HL-60 (cell line): ENCODE data around the gene AP1S3.
A peak's percentile ranks its signal among the peaks of the same experiment; 100 is the strongest.

ENCODE experiments used
- DNase-seq, 2 experiments: peaks; one replicate each; pipeline ENCODE4 v3.0.0-alpha.2; 2010 to 2020; ENCODE audit warnings: low read depth in 1 of 2, low spot score in 1 of 2
- H3K27ac ChIP-seq: fragments of 250-450 bp; sonication (Bioruptor Pico); replicated peaks from 2 replicates; pipeline ENCODE4 v1.5.1; 2020; ENCODE audit warnings: mild to moderate bottlenecking, moderate library complexity
- H3K27me3 ChIP-seq: fragments of 250-450 bp; sonication (Bioruptor Pico); 2 replicates; pipeline ENCODE4 v1.5.1; 2021; ENCODE audit warnings: mild to moderate bottlenecking, moderate library complexity; ENCODE audit not compliant: insufficient read depth, poor library complexity, severe bottlenecking
- H3K4me3 ChIP-seq: replicated peaks from 2 replicates; pipeline ENCODE4 v1.5.1; 2011; ENCODE audit warnings: mild to moderate bottlenecking, control low read depth, low read length; ENCODE audit not compliant: insufficient read depth
- GABPA ChIP-seq: IDR thresholded peaks from 2 replicates; pipeline ENCODE4 v1.6.1; 2012; ENCODE audit warnings: low read depth
- POLR2AphosphoS5 ChIP-seq: IDR thresholded peaks from 2 replicates; pipeline ENCODE4 v1.6.1; 2012; ENCODE audit warnings: low read depth
- SPI1 ChIP-seq: IDR thresholded peaks from 2 replicates; pipeline ENCODE4 v1.6.1; 2012; ENCODE audit warnings: low read depth, mild to moderate bottlenecking, borderline replicate concordance
- TF ChIP-seq, protein P1 (sequence below): IDR thresholded peaks from one replicate; pipeline ENCODE4 v1.5.1; 2011; ENCODE audit warnings: low read length, control low read depth, inconsistent platforms; ENCODE audit not compliant: insufficient read depth
- TF ChIP-seq, protein P2 (sequence below): IDR thresholded peaks from 2 replicates; pipeline ENCODE4 v1.6.1; 2012; ENCODE audit warnings: low read depth; ENCODE audit not compliant: insufficient replicate concordance

AP1S3 gene

DNA sequence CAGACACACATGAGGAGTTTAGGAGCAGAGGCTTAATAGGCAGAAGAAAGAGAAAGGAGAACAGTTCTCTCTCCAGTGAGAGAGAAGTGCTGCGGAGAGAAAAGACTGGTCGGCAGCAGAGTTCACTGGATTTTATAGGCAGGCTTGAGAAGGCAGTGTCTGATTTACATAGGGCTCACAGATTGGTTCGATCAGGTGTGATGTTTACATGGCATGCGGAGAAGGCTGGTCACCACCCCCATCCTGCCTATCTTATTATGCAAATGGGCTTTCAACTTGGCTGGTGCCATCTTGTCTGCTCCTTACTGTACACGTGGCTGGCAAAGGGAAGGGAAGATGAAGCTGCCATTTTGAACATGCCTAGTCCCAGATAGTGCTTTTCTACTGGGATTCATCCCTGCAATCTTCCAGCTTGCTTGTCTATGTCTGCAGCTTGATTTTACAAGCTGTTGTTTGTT, 113.4 kb downstream of the AP1S3 start:
- no peaks in the 10 kb centered on the region for H3K27me3 ChIP-seq
- no peak overlapping the region for H3K27ac ChIP-seq
- TF ChIP-seq GABPA, result no peak
- TF ChIP-seq POLR2AphosphoS5, result no peak
- TF ChIP-seq SPI1, result no peak
- TF ChIP-seq, protein P1, sequence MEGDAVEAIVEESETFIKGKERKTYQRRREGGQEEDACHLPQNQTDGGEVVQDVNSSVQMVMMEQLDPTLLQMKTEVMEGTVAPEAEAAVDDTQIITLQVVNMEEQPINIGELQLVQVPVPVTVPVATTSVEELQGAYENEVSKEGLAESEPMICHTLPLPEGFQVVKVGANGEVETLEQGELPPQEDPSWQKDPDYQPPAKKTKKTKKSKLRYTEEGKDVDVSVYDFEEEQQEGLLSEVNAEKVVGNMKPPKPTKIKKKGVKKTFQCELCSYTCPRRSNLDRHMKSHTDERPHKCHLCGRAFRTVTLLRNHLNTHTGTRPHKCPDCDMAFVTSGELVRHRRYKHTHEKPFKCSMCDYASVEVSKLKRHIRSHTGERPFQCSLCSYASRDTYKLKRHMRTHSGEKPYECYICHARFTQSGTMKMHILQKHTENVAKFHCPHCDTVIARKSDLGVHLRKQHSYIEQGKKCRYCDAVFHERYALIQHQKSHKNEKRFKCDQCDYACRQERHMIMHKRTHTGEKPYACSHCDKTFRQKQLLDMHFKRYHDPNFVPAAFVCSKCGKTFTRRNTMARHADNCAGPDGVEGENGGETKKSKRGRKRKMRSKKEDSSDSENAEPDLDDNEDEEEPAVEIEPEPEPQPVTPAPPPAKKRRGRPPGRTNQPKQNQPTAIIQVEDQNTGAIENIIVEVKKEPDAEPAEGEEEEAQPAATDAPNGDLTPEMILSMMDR, result no peak
- TF ChIP-seq, protein P2, sequence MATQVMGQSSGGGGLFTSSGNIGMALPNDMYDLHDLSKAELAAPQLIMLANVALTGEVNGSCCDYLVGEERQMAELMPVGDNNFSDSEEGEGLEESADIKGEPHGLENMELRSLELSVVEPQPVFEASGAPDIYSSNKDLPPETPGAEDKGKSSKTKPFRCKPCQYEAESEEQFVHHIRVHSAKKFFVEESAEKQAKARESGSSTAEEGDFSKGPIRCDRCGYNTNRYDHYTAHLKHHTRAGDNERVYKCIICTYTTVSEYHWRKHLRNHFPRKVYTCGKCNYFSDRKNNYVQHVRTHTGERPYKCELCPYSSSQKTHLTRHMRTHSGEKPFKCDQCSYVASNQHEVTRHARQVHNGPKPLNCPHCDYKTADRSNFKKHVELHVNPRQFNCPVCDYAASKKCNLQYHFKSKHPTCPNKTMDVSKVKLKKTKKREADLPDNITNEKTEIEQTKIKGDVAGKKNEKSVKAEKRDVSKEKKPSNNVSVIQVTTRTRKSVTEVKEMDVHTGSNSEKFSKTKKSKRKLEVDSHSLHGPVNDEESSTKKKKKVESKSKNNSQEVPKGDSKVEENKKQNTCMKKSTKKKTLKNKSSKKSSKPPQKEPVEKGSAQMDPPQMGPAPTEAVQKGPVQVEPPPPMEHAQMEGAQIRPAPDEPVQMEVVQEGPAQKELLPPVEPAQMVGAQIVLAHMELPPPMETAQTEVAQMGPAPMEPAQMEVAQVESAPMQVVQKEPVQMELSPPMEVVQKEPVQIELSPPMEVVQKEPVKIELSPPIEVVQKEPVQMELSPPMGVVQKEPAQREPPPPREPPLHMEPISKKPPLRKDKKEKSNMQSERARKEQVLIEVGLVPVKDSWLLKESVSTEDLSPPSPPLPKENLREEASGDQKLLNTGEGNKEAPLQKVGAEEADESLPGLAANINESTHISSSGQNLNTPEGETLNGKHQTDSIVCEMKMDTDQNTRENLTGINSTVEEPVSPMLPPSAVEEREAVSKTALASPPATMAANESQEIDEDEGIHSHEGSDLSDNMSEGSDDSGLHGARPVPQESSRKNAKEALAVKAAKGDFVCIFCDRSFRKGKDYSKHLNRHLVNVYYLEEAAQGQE, result no peak
- no peak for DNase-seq
- H3K4me3 ChIP-seq, result no peak overlapping the region

DNA sequence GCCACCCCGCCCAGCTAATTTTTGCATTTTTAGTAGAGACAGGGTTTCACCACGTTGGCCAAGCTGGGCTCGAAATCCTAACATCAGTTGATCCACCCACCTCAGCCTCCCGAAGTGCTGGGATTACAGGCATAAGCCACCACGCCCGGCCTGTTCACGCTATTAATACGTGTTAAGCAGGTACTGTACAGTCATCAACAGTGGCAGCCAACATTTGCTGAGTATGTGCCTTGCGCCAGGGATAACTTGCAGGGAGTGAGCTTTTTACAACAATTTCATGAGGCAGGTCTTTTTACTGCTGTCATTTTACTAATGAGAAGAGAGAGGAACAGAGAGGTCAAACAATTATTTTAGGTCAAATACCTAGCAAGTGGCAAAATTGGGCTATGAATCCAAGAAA, 115.2 kb downstream of the AP1S3 start:
- Histone ChIP-seq H3K27ac (no peak overlapping the region), H3K27me3 (no peaks in the 10 kb centered on the region), H3K4me3 (no peak overlapping the region)
- no peak for TF ChIP-seq GABPA
- DNase-seq, result no peak

DNA sequence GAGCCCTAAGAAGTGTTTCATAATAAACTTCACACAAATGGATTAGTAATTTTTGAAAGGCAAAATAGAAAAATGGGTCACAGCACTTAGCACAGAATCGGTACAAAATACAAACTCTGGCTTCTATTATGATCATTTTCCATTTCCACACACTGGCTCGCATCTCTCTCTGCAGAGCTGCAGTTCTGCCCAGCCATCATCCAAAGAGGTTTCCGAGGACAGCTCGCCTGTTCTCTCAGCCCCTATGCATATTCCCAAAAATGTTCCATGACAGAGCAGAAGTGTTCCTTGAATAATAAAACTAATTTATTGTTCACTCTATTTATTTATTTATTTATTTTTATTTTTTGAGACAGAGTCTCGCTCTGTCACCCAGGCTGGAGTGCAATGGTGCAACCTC, 115.6 kb downstream of the AP1S3 start:
- DNase-seq, result no peak
- Histone ChIP-seq H3K27ac (no peak overlapping the region), H3K4me3 (no peak overlapping the region), H3K27me3 (no peaks in the 10 kb centered on the region)
- TF ChIP-seq SPI1, result no peak
- no peak for TF ChIP-seq GABPA
- TF ChIP-seq, protein P2, result no peak
- no peak for TF ChIP-seq POLR2AphosphoS5
- TF ChIP-seq, protein P1, result no peak

DNA sequence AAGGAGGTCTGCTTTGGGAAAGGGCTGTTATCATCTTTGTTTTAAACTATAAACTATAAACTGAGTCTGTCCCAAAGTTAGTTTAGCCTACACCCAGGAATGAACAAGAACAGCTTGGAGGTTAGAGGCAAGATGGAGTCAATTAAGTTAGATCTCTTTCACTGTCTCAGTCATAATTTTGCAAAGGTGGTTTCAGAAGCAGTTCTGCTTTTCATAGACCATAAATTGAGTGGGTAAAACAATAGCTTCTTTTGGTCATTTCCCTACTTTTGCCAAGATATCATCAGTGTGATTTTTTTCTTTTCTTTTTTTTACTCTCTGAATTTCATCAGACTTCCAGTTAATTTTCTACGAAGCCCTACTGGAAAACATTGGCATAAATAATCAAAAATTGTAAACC, 117.0 kb downstream of the AP1S3 start:
- Histone ChIP-seq H3K4me3 (no peak overlapping the region), H3K27ac (no peak overlapping the region), H3K27me3 (no peaks in the 10 kb centered on the region)
- TF ChIP-seq, protein P2, result no peak
- peak; percentile 20; the same call in 1 of the 2 replicates for TF ChIP-seq SPI1
- no peak for DNase-seq
